ENCODE data around the gene PIGK. TPM values are rescaled to one million over a fixed set of nuclear protein-coding genes. Genes with fewer than 3 reads are reported as not detected.
"Not testable (repeated sequence)": the region's sequence is repeated elsewhere in the genome, so short reads cannot be mapped to it uniquely, and the experiment has no call there.

Gene PIGK
- total RNA-seq, 2 donors from 2014 or later: 15.1 to 26.6 TPM

- peak overlapping the region; percentile 94 for H3K27ac Mint-ChIP-seq
- DNase-seq (ENCODE audit: low spot score in 2 of 2) (no peak), ATAC-seq (peak; percentile 47 to 56)
- H3K36me3 Mint-ChIP-seq: peaks cover 21 to 25% of the 10 kb centered on the region in 2 donors
- peaks cover 0 to 3% of the 10 kb centered on the region in 2 donors for H3K9me3 Mint-ChIP-seq
These were observed 609 bp downstream of the PIGK start for GRCh38 chr1:77218477-77219165.

- not testable (repeated sequence) for H3K9me3 Mint-ChIP-seq; ATAC-seq; DNase-seq (ENCODE audit: low spot score in 2 of 2); H3K27ac Mint-ChIP-seq
- peaks cover 12 to 24% of the 10 kb centered on the region in 2 donors for H3K36me3 Mint-ChIP-seq
These were observed 15.2 kb downstream of the PIGK start for GRCh38 chr1:77204043-77204442.

GRCh38 chr1:77202751-77203150 is 16.5 kb downstream of the PIGK start:
- Mint-ChIP-seq H3K27ac (no peak overlapping the region), H3K36me3 (peaks cover 12 to 24% of the 10 kb centered on the region in 2 donors), H3K9me3 (peaks cover 4 to 8% of the 10 kb centered on the region in 2 donors)
- DNase-seq (ENCODE audit: low spot score in 2 of 2) (no peak), ATAC-seq (no peak)

DNA sequence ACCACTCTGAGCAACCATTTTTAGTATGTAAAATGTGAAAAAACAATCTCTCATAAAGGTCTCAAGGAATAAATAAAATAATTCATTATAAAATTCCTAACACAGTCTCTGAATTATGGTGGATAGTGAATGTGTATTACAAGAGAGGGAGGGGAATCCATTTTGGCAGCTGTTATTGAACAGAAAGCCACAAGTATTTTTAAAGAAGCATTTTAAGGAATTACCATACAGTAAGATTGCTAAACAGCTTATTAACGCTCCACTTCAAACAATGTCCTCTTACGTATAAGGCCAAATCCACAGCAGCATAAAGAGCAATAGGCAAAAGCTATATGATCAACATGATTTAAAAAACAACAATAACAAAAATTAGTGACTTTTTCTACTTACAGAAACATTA is 18.4 kb downstream of the PIGK start:
- Mint-ChIP-seq H3K27ac (no peak overlapping the region), H3K9me3 (peaks cover 8 to 10% of the 10 kb centered on the region in 2 donors), H3K36me3 (peaks cover 12 to 36% of the 10 kb centered on the region in 2 donors)
- ATAC-seq: no peak
- no peak for DNase-seq (ENCODE audit: low spot score in 2 of 2)

DNA sequence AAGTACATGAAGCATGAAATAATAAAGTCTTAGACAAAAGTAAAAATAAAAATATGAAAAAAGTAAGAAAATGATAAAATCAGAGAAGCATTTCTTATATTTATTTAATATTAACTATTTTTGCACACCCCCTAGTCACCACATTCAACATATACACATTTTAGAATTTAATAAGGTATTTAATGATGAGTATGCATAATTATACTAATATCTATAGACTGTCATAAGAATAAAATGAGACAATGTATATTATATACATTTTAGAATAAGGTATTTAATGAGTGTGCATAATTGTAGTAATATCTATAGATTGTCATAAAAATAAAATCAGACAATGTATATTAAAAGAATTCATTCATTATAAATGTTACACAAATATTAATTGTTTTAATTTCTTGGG is 18.9 kb downstream of the PIGK start:
- H3K27ac Mint-ChIP-seq: no peak overlapping the region
- ATAC-seq (no peak), DNase-seq (ENCODE audit: low spot score in 2 of 2) (no peak)
- H3K9me3 Mint-ChIP-seq: peaks cover 8 to 10% of the 10 kb centered on the region in 2 donors
- H3K36me3 Mint-ChIP-seq: peaks cover 12 to 31% of the 10 kb centered on the region in 2 donors

- DNase-seq (ENCODE audit: low spot score in 2 of 2): no peak
- ATAC-seq: no peak
- H3K9me3 Mint-ChIP-seq: peaks cover 0 to 6% of the 10 kb centered on the region in 2 donors
- H3K27ac Mint-ChIP-seq: peak overlapping the region in 1 of 2 donors; percentile 15
- H3K36me3 Mint-ChIP-seq: peaks cover 4 to 12% of the 10 kb centered on the region in 2 donors
These were observed 21.9 kb downstream of the PIGK start for GRCh38 chr1:77197351-77197750.

- Mint-ChIP-seq H3K36me3 (peaks cover 8 to 17% of the 10 kb centered on the region in 2 donors), H3K27ac (no peak overlapping the region), H3K9me3 (peaks cover 0 to 6% of the 10 kb centered on the region in 2 donors)
- DNase-seq (ENCODE audit: low spot score in 2 of 2) (no peak), ATAC-seq (no peak)
These were observed 25.3 kb downstream of the PIGK start for GRCh38 chr1:77193951-77194350.

GRCh38 chr1:77188770-77189169 is 30.5 kb downstream of the PIGK start:
- Mint-ChIP-seq H3K36me3 (peaks cover 11 to 29% of the 10 kb centered on the region in 2 donors), H3K27ac (no peak overlapping the region), H3K9me3 (peaks cover 3 to 8% of the 10 kb centered on the region in 2 donors)
- ATAC-seq: no peak
- no peak for DNase-seq (ENCODE audit: low spot score in 2 of 2)

- H3K36me3 Mint-ChIP-seq: peaks cover 13 to 37% of the 10 kb centered on the region in 2 donors
- not testable (repeated sequence) for ATAC-seq; DNase-seq (ENCODE audit: low spot score in 2 of 2)
These were observed 32.3 kb downstream of the PIGK start for GRCh38 chr1:77186907-77187306.

DNA sequence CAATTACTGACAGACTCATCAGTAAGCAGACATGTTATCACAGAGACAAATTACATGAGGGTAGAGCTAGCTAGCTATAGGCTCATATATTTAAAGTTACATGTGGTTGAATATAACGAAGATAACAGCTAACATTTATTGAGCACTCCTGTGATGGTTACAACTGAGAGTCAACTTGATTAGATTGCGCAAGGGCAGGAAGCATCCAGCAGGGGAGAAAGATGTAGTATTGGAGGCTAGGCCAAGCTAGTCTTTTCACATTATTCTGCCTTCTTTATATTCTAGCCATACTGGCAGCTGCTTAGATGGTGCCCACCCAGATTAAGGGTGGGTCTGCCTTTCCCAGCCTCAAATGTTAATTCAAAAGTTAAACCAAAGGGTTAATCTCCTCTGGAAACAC is 37.1 kb downstream of the PIGK start:
- DNase-seq (ENCODE audit: low spot score in 2 of 2): no peak
- Mint-ChIP-seq H3K9me3 (peaks cover 14 to 19% of the 10 kb centered on the region in 2 donors), H3K36me3 (peaks cover 22 to 35% of the 10 kb centered on the region in 2 donors), H3K27ac (no peak overlapping the region)
- no peak for ATAC-seq

More at GRCh38 chr1:77186907-77187306, 32.3 kb downstream of the PIGK start:
- not testable (repeated sequence) for H3K27ac Mint-ChIP-seq, H3K9me3 Mint-ChIP-seq

GRCh38 chr1:77179632-77180031 is 39.6 kb downstream of the PIGK start:
- H3K36me3 Mint-ChIP-seq: peaks cover 30 to 36% of the 10 kb centered on the region in 2 donors
- ATAC-seq: no peak
- H3K27ac Mint-ChIP-seq: no peak overlapping the region
- peaks cover 14 to 22% of the 10 kb centered on the region in 2 donors for H3K9me3 Mint-ChIP-seq
- DNase-seq (ENCODE audit: low spot score in 2 of 2): no peak

DNA sequence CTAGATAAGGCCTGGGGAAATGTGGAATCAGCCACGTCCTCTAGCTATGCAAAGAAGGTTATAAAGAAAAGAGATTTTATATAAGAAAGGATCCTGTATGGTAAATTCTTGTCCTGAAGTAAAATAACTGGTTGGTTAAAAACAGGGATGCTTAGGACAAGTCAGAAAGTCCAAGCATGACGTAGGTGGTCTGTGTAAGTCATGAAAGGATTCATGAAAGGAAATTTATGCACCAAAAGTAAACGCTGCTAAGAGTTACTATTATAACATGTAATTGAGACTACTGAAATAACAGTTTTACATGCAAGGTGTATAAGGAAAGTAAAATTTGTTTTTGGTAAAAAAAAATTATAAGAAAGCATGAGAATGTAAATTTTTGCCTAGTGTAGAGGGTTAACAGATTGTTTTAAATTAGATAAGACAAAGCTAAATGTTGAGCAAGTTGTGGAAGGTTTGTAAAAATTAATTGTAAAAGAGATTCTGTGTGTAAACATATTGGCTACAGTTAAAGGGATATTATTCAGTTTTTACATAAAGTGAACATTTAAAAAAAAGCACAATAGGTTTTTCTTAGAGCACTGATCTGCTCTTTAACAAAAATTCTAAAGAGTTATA is 43.9 kb downstream of the PIGK start:
- H3K9me3 Mint-ChIP-seq: peaks cover 18 to 37% of the 10 kb centered on the region in 2 donors
- peaks cover 41 to 50% of the 10 kb centered on the region in 2 donors for H3K36me3 Mint-ChIP-seq
- ATAC-seq (no peak), DNase-seq (ENCODE audit: low spot score in 2 of 2) (no peak)
- H3K27ac Mint-ChIP-seq: no peak overlapping the region

DNA sequence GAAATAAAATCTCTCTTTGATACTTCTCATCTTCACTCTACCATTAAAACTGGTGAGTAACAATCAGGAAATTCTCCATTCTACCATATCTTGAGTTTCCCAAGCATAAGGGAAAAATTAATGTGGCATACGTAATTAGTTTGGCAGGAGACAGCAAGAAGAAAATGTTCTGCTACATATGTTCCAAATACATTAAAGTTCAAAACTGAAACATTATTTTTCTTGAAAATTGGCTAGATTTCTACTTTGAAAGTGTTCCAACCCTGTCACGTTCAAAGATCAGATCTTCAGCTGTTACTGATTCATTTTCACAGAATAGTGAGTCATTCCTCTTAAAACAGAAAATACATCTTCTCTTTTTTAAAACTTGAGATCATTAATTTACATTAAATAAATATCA is 48.5 kb downstream of the PIGK start:
- no peak overlapping the region for H3K27ac Mint-ChIP-seq
- H3K9me3 Mint-ChIP-seq: peaks cover 7 to 29% of the 10 kb centered on the region in 2 donors
- ATAC-seq: peak in 1 of 2 donors; percentile 50
- peaks cover 24 to 40% of the 10 kb centered on the region in 2 donors for H3K36me3 Mint-ChIP-seq
- DNase-seq (ENCODE audit: low spot score in 2 of 2): no peak

DNA sequence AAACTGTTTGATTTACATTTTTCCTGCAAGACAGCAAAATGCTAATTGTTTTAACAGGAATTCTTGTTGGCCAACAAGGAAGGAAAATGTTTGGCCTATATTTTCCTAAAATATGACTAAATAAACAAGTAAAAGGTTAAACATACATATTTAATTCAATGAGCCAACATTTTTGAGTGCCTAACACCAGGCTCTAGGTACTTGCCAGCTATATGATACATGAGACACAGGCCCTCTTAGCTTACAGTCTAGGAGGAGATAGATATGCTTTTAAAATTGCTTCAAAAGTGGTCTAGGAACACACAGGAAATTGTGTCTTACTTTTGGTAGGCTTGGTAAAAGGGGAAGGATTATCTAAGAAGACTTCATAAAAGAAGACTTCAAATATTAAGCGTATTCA is 50.9 kb downstream of the PIGK start:
- Mint-ChIP-seq H3K9me3 (peaks cover 4 to 15% of the 10 kb centered on the region in 2 donors), H3K27ac (no peak overlapping the region), H3K36me3 (peaks cover 12 to 20% of the 10 kb centered on the region in 2 donors)
- no peak for ATAC-seq
- DNase-seq (ENCODE audit: low spot score in 2 of 2): no peak

DNA sequence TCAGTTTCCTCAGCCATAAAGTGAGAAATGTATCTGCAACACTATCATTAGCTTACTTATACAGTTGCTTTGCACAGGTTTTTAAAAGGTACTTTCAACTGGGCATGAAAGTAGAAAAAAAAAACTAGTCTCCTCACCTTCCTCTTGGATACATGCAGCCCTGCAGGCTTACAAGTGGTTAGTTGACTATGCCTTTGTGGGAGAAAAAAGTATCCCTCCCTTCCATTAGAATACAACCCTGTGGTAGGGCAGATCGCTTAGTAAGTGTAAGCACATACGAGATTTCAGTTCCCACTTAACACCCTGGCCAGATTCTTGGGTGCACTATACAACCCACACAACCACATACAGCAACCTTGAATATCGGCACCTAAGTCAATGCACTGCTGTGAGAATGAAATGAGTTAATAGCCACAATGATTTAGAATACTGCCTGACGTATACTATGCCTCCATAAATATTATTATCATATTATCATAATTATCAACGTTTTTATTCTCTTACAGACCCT is 54.7 kb downstream of the PIGK start:
- DNase-seq (ENCODE audit: low spot score in 2 of 2) (no peak), ATAC-seq (no peak)
- Mint-ChIP-seq H3K9me3 (peaks cover 5 to 7% of the 10 kb centered on the region in 2 donors), H3K36me3 (peaks cover 29 to 33% of the 10 kb centered on the region in 2 donors), H3K27ac (no peak overlapping the region)

- not testable (repeated sequence) for ATAC-seq; DNase-seq (ENCODE audit: low spot score in 2 of 2); H3K27ac Mint-ChIP-seq
- Mint-ChIP-seq H3K9me3 (peaks cover 5 to 16% of the 10 kb centered on the region in 2 donors), H3K36me3 (peaks cover 57 to 60% of the 10 kb centered on the region in 2 donors)
These were observed 59.5 kb downstream of the PIGK start for GRCh38 chr1:77159706-77160105.

GRCh38 chr1:77156214-77156613 is 63.0 kb downstream of the PIGK start:
- no peak overlapping the region for H3K27ac Mint-ChIP-seq
- H3K9me3 Mint-ChIP-seq: peaks cover 5 to 16% of the 10 kb centered on the region in 2 donors
- DNase-seq (ENCODE audit: low spot score in 2 of 2): no peak
- no peak for ATAC-seq
- H3K36me3 Mint-ChIP-seq: peaks cover 54 to 66% of the 10 kb centered on the region in 2 donors
